Stomach (tissue), 4 donors: ENCODE measurements around the gene IL17RE.

Experiments used
- EP300 ChIP-seq: sonication (generic); formaldehyde crosslinking; IDR thresholded peaks from one replicate; pipeline ENCODE4 v1.6.1; 2017; ENCODE audit warnings: antibody characterized with exemption
- POLR2A ChIP-seq, 4 donors: fragments of 450-650 bp; IDR thresholded peaks; one replicate each; pipeline ENCODE4 v1.6.1; 2016; ENCODE audit warnings: antibody characterized with exemption in 4 of 4, control low read depth in 2 of 4, mild to moderate bottlenecking in 1 of 4, moderate library complexity in 1 of 4
- POLR2AphosphoS5 ChIP-seq, 3 donors: sonication (generic); formaldehyde crosslinking; IDR thresholded peaks; one replicate each; pipeline ENCODE4 v1.6.1; 2016; ENCODE audit warnings: antibody characterized with exemption in 3 of 3
- TF ChIP-seq, protein P1 (sequence below), 7 experiments: fragments of 450-650 bp in 4 of 7; fragments of 200-600 bp in 3 of 7; sonication (generic) in 3 of 7; IDR thresholded peaks; one replicate each; pipeline ENCODE4 v1.5.1; 2016 to 2019; ENCODE audit warnings: antibody characterized with exemption in 7 of 7, control low read depth in 2 of 7, mild to moderate bottlenecking in 1 of 7

- TF ChIP-seq, protein P1, sequence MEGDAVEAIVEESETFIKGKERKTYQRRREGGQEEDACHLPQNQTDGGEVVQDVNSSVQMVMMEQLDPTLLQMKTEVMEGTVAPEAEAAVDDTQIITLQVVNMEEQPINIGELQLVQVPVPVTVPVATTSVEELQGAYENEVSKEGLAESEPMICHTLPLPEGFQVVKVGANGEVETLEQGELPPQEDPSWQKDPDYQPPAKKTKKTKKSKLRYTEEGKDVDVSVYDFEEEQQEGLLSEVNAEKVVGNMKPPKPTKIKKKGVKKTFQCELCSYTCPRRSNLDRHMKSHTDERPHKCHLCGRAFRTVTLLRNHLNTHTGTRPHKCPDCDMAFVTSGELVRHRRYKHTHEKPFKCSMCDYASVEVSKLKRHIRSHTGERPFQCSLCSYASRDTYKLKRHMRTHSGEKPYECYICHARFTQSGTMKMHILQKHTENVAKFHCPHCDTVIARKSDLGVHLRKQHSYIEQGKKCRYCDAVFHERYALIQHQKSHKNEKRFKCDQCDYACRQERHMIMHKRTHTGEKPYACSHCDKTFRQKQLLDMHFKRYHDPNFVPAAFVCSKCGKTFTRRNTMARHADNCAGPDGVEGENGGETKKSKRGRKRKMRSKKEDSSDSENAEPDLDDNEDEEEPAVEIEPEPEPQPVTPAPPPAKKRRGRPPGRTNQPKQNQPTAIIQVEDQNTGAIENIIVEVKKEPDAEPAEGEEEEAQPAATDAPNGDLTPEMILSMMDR (IDR thresholded peaks at IDR 0.05), result no peak
- TF ChIP-seq POLR2AphosphoS5 (IDR thresholded peaks at IDR 0.05) (no peak), POLR2A (IDR thresholded peaks at IDR 0.05) (no peak), EP300 (no peak)
These were observed 32.7 kb upstream of the IL17RE start for GRCh38 chr3:9869955-9870354.
